Gastroesophageal sphincter (tissue), 3 donors: ENCODE measurements around the gene MFSD6.

Source experiments
- CTCF ChIP-seq, 4 experiments: fragments of 200-600 bp in 2 of 4; fragments of 450-650 bp in 2 of 4; sonication (generic) in 1 of 4; IDR thresholded peaks; one replicate each; pipeline ENCODE4 v1.5.1; 2017 to 2019; ENCODE audit warnings: antibody characterized with exemption in 4 of 4, mild to moderate bottlenecking in 2 of 4, moderate library complexity in 2 of 4
- EP300 ChIP-seq: sonication (generic); formaldehyde crosslinking; IDR thresholded peaks from one replicate; pipeline ENCODE4 v1.6.1; 2017; ENCODE audit warnings: antibody characterized with exemption, mild to moderate bottlenecking
- POLR2AphosphoS5 ChIP-seq: sonication (generic); formaldehyde crosslinking; IDR thresholded peaks from one replicate; pipeline ENCODE4 v1.6.1; 2017; ENCODE audit warnings: antibody characterized with exemption

DNA sequence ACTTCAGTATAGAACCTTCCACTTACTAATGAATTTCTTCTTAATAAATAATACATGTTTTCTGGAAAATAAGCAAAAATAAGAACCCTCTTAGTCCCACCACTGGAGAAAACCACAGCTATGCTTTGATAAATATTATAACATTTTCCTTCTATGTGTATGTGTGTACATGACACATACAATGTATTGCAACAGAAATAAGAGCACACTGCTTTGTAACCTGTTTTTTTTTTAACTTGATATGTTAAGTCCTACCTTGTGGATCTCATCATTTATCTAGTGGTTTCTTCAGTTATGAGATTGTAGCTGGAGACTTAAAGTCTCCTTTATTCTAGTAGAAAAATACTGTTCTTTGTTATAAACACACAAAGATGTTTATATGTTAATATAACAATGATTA is 47.6 kb upstream of the MFSD6 start:
- TF ChIP-seq POLR2AphosphoS5 (no peak), CTCF (IDR thresholded peaks at IDR 0.05) (no peak), EP300 (no peak)
